HEK293 (cell line): ENCODE data around the gene RASAL2.

Experiments used
- BCL11A ChIP-seq: fragments of 450-650 bp; formaldehyde crosslinking; IDR thresholded peaks from 2 replicates; pipeline ENCODE4 v1.5.1; 2016; ENCODE audit warnings: low read depth, missing biosample characterization, missing genetic modification characterization
- ELK4 ChIP-seq: IDR thresholded peaks from 2 replicates; pipeline ENCODE4 v1.6.1; 2011; ENCODE audit warnings: mild to moderate bottlenecking, low read depth, low read length, borderline replicate concordance
- ZBTB1 ChIP-seq: fragments of 450-650 bp; formaldehyde crosslinking; IDR thresholded peaks from 2 replicates; pipeline ENCODE4 v1.5.1; 2016; ENCODE audit warnings: missing biosample characterization, missing genetic modification characterization
- ZBTB20 ChIP-seq: fragments of 450-650 bp; formaldehyde crosslinking; IDR thresholded peaks from 2 replicates; pipeline ENCODE4 v1.5.1; 2016; ENCODE audit warnings: missing biosample characterization, missing genetic modification characterization
- ZFP3 ChIP-seq: fragments of 450-650 bp; formaldehyde crosslinking; IDR thresholded peaks from 2 replicates; pipeline ENCODE4 v1.5.1; 2016; ENCODE audit warnings: low read depth, missing biosample characterization, missing genetic modification characterization
- ZFP37 ChIP-seq: fragments of 450-650 bp; formaldehyde crosslinking; IDR thresholded peaks from 2 replicates; pipeline ENCODE4 v1.5.1; 2016; ENCODE audit warnings: missing biosample characterization, missing genetic modification characterization
- ZNF18 ChIP-seq: fragments of 450-650 bp; formaldehyde crosslinking; IDR thresholded peaks from 2 replicates; pipeline ENCODE4 v1.5.1; 2016; ENCODE audit warnings: missing biosample characterization, missing genetic modification characterization
- ZNF639 ChIP-seq: fragments of 450-650 bp; formaldehyde crosslinking; IDR thresholded peaks from 2 replicates; pipeline ENCODE4 v1.5.1; 2016; ENCODE audit warnings: missing biosample characterization, missing genetic modification characterization
- ZNF692 ChIP-seq: fragments of 450-650 bp; formaldehyde crosslinking; IDR thresholded peaks from 2 replicates; pipeline ENCODE4 v1.5.1; 2016; ENCODE audit warnings: missing biosample characterization, missing genetic modification characterization
- ZNF792 ChIP-seq: fragments of 450-650 bp; formaldehyde crosslinking; IDR thresholded peaks from 2 replicates; pipeline ENCODE4 v1.5.1; 2016; ENCODE audit warnings: missing biosample characterization, missing genetic modification characterization
- ZSCAN16 ChIP-seq: fragments of 450-650 bp; formaldehyde crosslinking; IDR thresholded peaks from 2 replicates; pipeline ENCODE4 v1.5.1; 2016; ENCODE audit warnings: missing biosample characterization, missing genetic modification characterization
- TF ChIP-seq, protein P1 (sequence below): fragments of 450-650 bp; formaldehyde crosslinking; IDR thresholded peaks from 2 replicates; pipeline ENCODE4 v1.5.1; 2016; ENCODE audit warnings: missing biosample characterization, missing genetic modification characterization
- TF ChIP-seq, protein P2 (sequence below): fragments of 450-650 bp; formaldehyde crosslinking; IDR thresholded peaks from 2 replicates; pipeline ENCODE4 v1.5.1; 2016; ENCODE audit warnings: missing biosample characterization, missing genetic modification characterization

GRCh38 chr1:178412400-178412770 is 318.5 kb downstream of the RASAL2 start:
- TF ChIP-seq ZBTB1 (tag by site-specific recombination) (no peak), ZFP37 (no peak), ELK4 (no peak), BCL11A (tag by site-specific recombination) (no peak), ZNF639 (tag by site-specific recombination) (no peak), ZBTB20 (tag by site-specific recombination) (no peak), ZNF692 (tag by site-specific recombination) (no peak), ZNF18 (tag by site-specific recombination) (no peak), ZSCAN16 (tag by site-specific recombination) (no peak), ZFP3 (tag by site-specific recombination) (no peak), ZNF792 (tag by site-specific recombination) (no peak)
- TF ChIP-seq, protein P1, sequence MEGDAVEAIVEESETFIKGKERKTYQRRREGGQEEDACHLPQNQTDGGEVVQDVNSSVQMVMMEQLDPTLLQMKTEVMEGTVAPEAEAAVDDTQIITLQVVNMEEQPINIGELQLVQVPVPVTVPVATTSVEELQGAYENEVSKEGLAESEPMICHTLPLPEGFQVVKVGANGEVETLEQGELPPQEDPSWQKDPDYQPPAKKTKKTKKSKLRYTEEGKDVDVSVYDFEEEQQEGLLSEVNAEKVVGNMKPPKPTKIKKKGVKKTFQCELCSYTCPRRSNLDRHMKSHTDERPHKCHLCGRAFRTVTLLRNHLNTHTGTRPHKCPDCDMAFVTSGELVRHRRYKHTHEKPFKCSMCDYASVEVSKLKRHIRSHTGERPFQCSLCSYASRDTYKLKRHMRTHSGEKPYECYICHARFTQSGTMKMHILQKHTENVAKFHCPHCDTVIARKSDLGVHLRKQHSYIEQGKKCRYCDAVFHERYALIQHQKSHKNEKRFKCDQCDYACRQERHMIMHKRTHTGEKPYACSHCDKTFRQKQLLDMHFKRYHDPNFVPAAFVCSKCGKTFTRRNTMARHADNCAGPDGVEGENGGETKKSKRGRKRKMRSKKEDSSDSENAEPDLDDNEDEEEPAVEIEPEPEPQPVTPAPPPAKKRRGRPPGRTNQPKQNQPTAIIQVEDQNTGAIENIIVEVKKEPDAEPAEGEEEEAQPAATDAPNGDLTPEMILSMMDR (tag by site-specific recombination) = no peak
- TF ChIP-seq, protein P2, sequence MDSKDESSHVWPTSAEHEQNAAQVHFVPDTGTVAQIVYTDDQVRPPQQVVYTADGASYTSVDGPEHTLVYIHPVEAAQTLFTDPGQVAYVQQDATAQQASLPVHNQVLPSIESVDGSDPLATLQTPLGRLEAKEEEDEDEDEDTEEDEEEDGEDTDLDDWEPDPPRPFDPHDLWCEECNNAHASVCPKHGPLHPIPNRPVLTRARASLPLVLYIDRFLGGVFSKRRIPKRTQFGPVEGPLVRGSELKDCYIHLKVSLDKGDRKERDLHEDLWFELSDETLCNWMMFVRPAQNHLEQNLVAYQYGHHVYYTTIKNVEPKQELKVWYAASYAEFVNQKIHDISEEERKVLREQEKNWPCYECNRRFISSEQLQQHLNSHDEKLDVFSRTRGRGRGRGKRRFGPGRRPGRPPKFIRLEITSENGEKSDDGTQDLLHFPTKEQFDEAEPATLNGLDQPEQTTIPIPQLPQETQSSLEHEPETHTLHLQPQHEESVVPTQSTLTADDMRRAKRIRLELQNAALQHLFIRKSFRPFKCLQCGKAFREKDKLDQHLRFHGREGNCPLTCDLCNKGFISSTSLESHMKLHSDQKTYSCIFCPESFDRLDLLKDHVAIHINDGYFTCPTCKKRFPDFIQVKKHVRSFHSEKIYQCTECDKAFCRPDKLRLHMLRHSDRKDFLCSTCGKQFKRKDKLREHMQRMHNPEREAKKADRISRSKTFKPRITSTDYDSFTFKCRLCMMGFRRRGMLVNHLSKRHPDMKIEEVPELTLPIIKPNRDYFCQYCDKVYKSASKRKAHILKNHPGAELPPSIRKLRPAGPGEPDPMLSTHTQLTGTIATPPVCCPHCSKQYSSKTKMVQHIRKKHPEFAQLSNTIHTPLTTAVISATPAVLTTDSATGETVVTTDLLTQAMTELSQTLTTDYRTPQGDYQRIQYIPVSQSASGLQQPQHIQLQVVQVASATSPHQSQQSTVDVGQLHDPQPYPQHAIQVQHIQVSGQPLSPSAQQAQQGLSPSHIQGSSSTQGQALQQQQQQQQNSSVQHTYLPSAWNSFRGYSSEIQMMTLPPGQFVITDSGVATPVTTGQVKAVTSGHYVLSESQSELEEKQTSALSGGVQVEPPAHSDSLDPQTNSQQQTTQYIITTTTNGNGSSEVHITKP (tag by site-specific recombination) = no peak
